WERI-Rb-1 (cell line): ENCODE results near the gene NTRK1.
A peak's percentile ranks its signal among the peaks of the same experiment; 100 is the strongest.

Source experiments
- DNase-seq: peaks from one replicate; pipeline ENCODE4 v3.0.0-alpha.2; 2020
- H3K27ac ChIP-seq: fragments of 250-450 bp; sonication (Bioruptor Pico); 2 replicates; pipeline ENCODE4 v1.5.1; 2020; ENCODE audit warnings: mild to moderate bottlenecking, moderate library complexity
- H3K27me3 ChIP-seq: fragments of 250-450 bp; sonication (Bioruptor Pico); 2 replicates; pipeline ENCODE4 v1.5.1; 2021; ENCODE audit warnings: mild to moderate bottlenecking, low read depth, moderate library complexity; ENCODE audit not compliant: insufficient read depth, severe bottlenecking
- H3K36me3 ChIP-seq: fragments of 250-450 bp; sonication (Bioruptor Pico); 2 replicates; pipeline ENCODE4 v1.5.1; 2020; ENCODE audit warnings: mild to moderate bottlenecking, moderate library complexity
- H3K4me3 ChIP-seq: 2 replicates; pipeline ENCODE4 v1.5.1; 2011; ENCODE audit warnings: low read depth, mild to moderate bottlenecking, control low read depth, low read length
- H3K9me3 ChIP-seq: fragments of 250-450 bp; sonication (Bioruptor Pico); 2 replicates; pipeline ENCODE4 v1.5.1; 2021; ENCODE audit warnings: mild to moderate bottlenecking, moderate library complexity; ENCODE audit not compliant: severe bottlenecking
- CTCF ChIP-seq: IDR thresholded peaks from 2 replicates; pipeline ENCODE4 v1.5.1; 2011; ENCODE audit warnings: low read depth, mild to moderate bottlenecking, control low read depth, inconsistent platforms, low read length

NTRK1 gene

GRCh38 chr1:156860628-156861423 lies at the start of gene NTRK1:
Gene NTRK1 (plus strand): TSS chr1:156860865. CDS start chr1:156860935, 70 bp downstream.
- no peaks in the 10 kb centered on the region for H3K27me3 ChIP-seq
- peak; percentile 8; the same call in 1 of the 2 replicates for TF ChIP-seq CTCF
- peak within 1 kb of the TSS; percentile 70 for H3K4me3 ChIP-seq
- H3K27ac ChIP-seq: peak within 1 kb of the TSS; percentile 43
- H3K36me3 ChIP-seq: no peaks in the 10 kb centered on the region
- no peaks in the 10 kb centered on the region for H3K9me3 ChIP-seq
- DNase-seq: peak; percentile 90

GRCh38 chr1:156811168-156811567 lies 49.5 kb upstream of the NTRK1 start:
- peaks cover 59% of the 10 kb centered on the region for H3K36me3 ChIP-seq
- no peaks in the 10 kb centered on the region for H3K27me3 ChIP-seq
- no peak overlapping the region for H3K4me3 ChIP-seq
- H3K9me3 ChIP-seq: no peaks in the 10 kb centered on the region
- peak overlapping the region; percentile 66 for H3K27ac ChIP-seq
- DNase-seq: no peak
- TF ChIP-seq CTCF: no peak

- no peaks in the 10 kb centered on the region for H3K27me3 ChIP-seq
Observed at GRCh38 chr1:156812293-156812990, 48.2 kb upstream of the NTRK1 start.

GRCh38 chr1:156813298-156813697 lies 47.4 kb upstream of the NTRK1 start:
- Histone ChIP-seq H3K36me3 (peaks cover 40% of the 10 kb centered on the region), H3K9me3 (no peaks in the 10 kb centered on the region), H3K4me3 (peak overlapping the region; percentile 65), H3K27ac (peak overlapping the region; percentile 95), H3K27me3 (no peaks in the 10 kb centered on the region)
- no peak for TF ChIP-seq CTCF
- no peak for DNase-seq

More at GRCh38 chr1:156812293-156812990, 48.2 kb upstream of the NTRK1 start:
- no peak for DNase-seq
- Histone ChIP-seq H3K9me3 (no peaks in the 10 kb centered on the region), H3K4me3 (peak overlapping the region; percentile 65), H3K36me3 (peaks cover 48% of the 10 kb centered on the region), H3K27ac (peak overlapping the region; percentile 95)
- TF ChIP-seq CTCF: no peak

- no peaks in the 10 kb centered on the region for H3K27me3 ChIP-seq
- DNase-seq: peak; percentile 99
- H3K27ac ChIP-seq: peak overlapping the region; percentile 95
Observed at GRCh38 chr1:156813750-156814570, 46.7 kb upstream of the NTRK1 start.

More at GRCh38 chr1:156813750-156814570, 46.7 kb upstream of the NTRK1 start:
- Histone ChIP-seq H3K9me3 (no peaks in the 10 kb centered on the region), H3K4me3 (peak overlapping the region; percentile 65), H3K36me3 (peaks cover 33% of the 10 kb centered on the region)
- TF ChIP-seq CTCF: peak; percentile 98
